HG03103 (cell line): Measurements from ENCODE around the gene GARIN5A.

Experiments
- ATAC-seq: cut with Tn5 transposase; IDR thresholded peaks from one replicate; pipeline ENCODE4 v1.9.1; 2021; ENCODE audit warnings: low read depth; ENCODE audit not compliant: unreplicated experiment

GARIN5A gene

DNA sequence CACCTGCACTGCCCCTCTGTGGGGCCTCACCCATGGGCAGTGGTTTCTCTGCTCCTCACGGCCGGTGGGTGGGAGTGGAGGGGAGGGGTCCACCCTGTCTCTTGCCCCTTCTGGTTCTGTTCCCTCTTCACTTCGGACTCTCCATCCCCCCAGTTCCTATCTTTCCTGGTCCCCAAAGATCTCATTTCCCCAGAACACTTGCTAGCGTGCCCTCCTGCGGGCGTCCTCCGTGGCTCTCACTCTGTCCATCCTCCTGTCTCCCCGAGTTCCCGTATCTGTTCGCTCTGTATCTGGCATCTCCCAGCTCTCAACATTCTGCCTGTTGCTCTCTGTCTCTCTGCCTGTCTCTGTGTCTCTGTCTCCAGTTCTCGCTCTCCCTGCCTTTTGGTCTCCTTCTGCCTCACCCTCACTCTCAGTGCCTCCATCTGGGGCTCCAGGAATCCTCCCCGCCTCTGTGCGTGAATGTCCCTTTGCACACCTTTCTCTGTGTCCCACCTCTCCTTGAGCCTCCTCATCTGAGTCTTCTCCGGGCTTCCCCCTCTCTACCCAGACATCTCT, 57.5 kb downstream of the GARIN5A start:
- no peak for ATAC-seq

GRCh38 chr19:50418176-50419021, 58.2 kb downstream of the GARIN5A start, which contains the start of gene SPIB:
TSS of gene SPIB (plus strand) at chr19:50418938. CDS start at chr19:50418963, 25 bp downstream.
- no peak for ATAC-seq

GRCh38 chr19:50417111-50418081, 59.3 kb downstream of the GARIN5A start:
- ATAC-seq, result no peak
